IMR-90 (cell line): ENCODE data around the gene MEF2D. TPM values are rescaled to one million over a fixed set of nuclear protein-coding genes. Genes with fewer than 3 reads are reported as not detected.

Experiments
- ATAC-seq: fragments of 200-7000 bp; cut with Tn5 transposase; 2 replicates; pipeline ENCODE4 v1.9.1; 2020; ENCODE audit warnings: low read depth, mild to moderate bottlenecking, moderate library complexity
- BruUV-seq: library from RNA; stranded (reverse); fragments of 400-500 nt; replicated peaks from 2 replicates; lab custom pipeline; 2021; lab: Mats Ljungman, UMichigan
- CTCF ChIA-PET: fragments of 300-600 bp; formaldehyde crosslinking; extraction: SDS; loops from one replicate; lab custom pipeline; 2021; ENCODE audit warnings: antibody characterized with exemption; lab: Yijun Ruan, JAX
- POLR2A ChIA-PET: fragments of 300-600 bp; sonication (Branson Sonifier 250); formaldehyde crosslinking; loops from one replicate; lab custom pipeline; 2022; ENCODE audit warnings: antibody characterized with exemption; ENCODE audit not compliant: unreplicated experiment; lab: Charles Lee
- DNase-seq: peaks from one replicate; pipeline ENCODE4 v3.0.0; 2013
- H2AFZ ChIP-seq: replicated peaks from 2 replicates; pipeline ENCODE3; 2013; ENCODE audit warnings: low read length, mild to moderate bottlenecking; ENCODE audit not compliant: poor library complexity
- H2AK5ac ChIP-seq: 2 replicates; pipeline ENCODE4 v1.6.1; 2013; ENCODE audit warnings: low read depth, low read length, inconsistent platforms
- H2AK9ac ChIP-seq: replicated peaks from 2 replicates; pipeline ENCODE3; 2013; ENCODE audit warnings: mild to moderate bottlenecking, low read depth, low read length, moderate library complexity; ENCODE audit not compliant: poor library complexity
- H2BK120ac ChIP-seq: 2 replicates; pipeline ENCODE4 v1.6.1; 2013; ENCODE audit warnings: low read depth, low read length, inconsistent platforms
- H2BK15ac ChIP-seq: 3 replicates; pipeline ENCODE4 v1.6.1; 2013; ENCODE audit warnings: low read depth, low read length, inconsistent platforms
- H2BK20ac ChIP-seq: 2 replicates; pipeline ENCODE4 v1.6.1; 2013; ENCODE audit warnings: low read depth, mild to moderate bottlenecking, inconsistent platforms, low read length, moderate library complexity
- H2BK5ac ChIP-seq: 2 replicates; pipeline ENCODE4 v1.6.1; 2013; ENCODE audit warnings: mild to moderate bottlenecking, low read depth, low read length, inconsistent platforms; ENCODE audit not compliant: poor library complexity, severe bottlenecking
- H3K14ac ChIP-seq: replicated peaks from 2 replicates; pipeline ENCODE4 v1.6.1; 2013; ENCODE audit warnings: low read depth, low read length, inconsistent platforms
- H3K18ac ChIP-seq: 2 replicates; pipeline ENCODE4 v1.6.1; 2013; ENCODE audit warnings: low read depth, low read length, control low read depth
- H3K23ac ChIP-seq: 2 replicates; pipeline ENCODE4 v1.6.1; 2013; ENCODE audit warnings: low read depth, low read length, inconsistent platforms
- H3K27ac ChIP-seq: 2 replicates; pipeline ENCODE4 v1.5.1; 2013; ENCODE audit warnings: mild to moderate bottlenecking, control low read depth, low read length; ENCODE audit not compliant: insufficient read depth
- H3K27me3 ChIP-seq: 2 replicates; pipeline ENCODE4 v1.6.1; 2013; ENCODE audit warnings: low read length; ENCODE audit not compliant: control insufficient read depth, insufficient read depth
- H3K36me3 ChIP-seq: 2 replicates; pipeline ENCODE4 v1.6.1; 2013; ENCODE audit warnings: low read length, mixed read lengths; ENCODE audit not compliant: control insufficient read depth, insufficient read depth
- H3K4ac ChIP-seq: 2 replicates; pipeline ENCODE4 v1.6.1; 2013; ENCODE audit warnings: low read depth, low read length, inconsistent platforms
- H3K4me1 ChIP-seq: 2 replicates; pipeline ENCODE4 v1.6.1; 2013; ENCODE audit warnings: low read length, mixed read lengths; ENCODE audit not compliant: control insufficient read depth, insufficient read depth
- H3K4me2 ChIP-seq: 2 replicates; pipeline ENCODE4 v1.6.1; 2013; ENCODE audit warnings: low read depth, mild to moderate bottlenecking, control low read depth, low read length, moderate library complexity
- H3K4me3 ChIP-seq: 2 replicates; pipeline ENCODE4 v1.5.1; 2013; ENCODE audit warnings: low read depth, mild to moderate bottlenecking, control low read depth, low read length, moderate library complexity; ENCODE audit not compliant: insufficient read depth
- H3K56ac ChIP-seq: 2 replicates; pipeline ENCODE4 v1.6.1; 2013; ENCODE audit warnings: low read length, inconsistent platforms; ENCODE audit not compliant: insufficient read depth; ENCODE audit errors: extremely low read depth
- H3K79me1 ChIP-seq, 2 experiments: 2 replicates each; pipeline ENCODE4 v1.6.1; 2013; ENCODE audit warnings: low read length in 2 of 2, inconsistent platforms in 1 of 2, low read depth in 1 of 2
- H3K9ac ChIP-seq: 2 replicates; pipeline ENCODE4 v1.6.1; 2013; ENCODE audit warnings: low read depth, low read length, control low read depth
- H3K9me1 ChIP-seq: 2 replicates; pipeline ENCODE4 v1.6.1; 2013; ENCODE audit warnings: low read length, inconsistent platforms; ENCODE audit not compliant: insufficient read depth
- H3K9me3 ChIP-seq: 2 replicates; pipeline ENCODE4 v1.6.1; 2013; ENCODE audit warnings: low read length; ENCODE audit not compliant: control insufficient read depth, insufficient read depth
- H4K20me1 ChIP-seq: 2 replicates; pipeline ENCODE4 v1.6.1; 2013; ENCODE audit warnings: low read length, inconsistent platforms; ENCODE audit not compliant: insufficient read depth
- H4K5ac ChIP-seq: 2 replicates; pipeline ENCODE4 v1.6.1; 2013; ENCODE audit warnings: mild to moderate bottlenecking, low read depth, low read length, control low read depth
- H4K8ac ChIP-seq, 2 experiments: 2 replicates each; pipeline ENCODE4 v1.6.1; 2013; ENCODE audit warnings: low read depth in 2 of 2, low read length in 2 of 2, control low read depth in 1 of 2, inconsistent platforms in 1 of 2
- H4K91ac ChIP-seq: 2 replicates; pipeline ENCODE4 v1.6.1; 2013; ENCODE audit warnings: low read depth, low read length, inconsistent platforms; ENCODE audit not compliant: insufficient read depth
- FOS ChIP-seq: fragments of 150-350 bp; IDR thresholded peaks from 2 replicates; pipeline ENCODE4 v1.6.1; 2016; ENCODE audit warnings: low read depth, low read length
- MAFK ChIP-seq: IDR thresholded peaks from 2 replicates; pipeline ENCODE4 v1.6.1; 2012; ENCODE audit warnings: low read depth, low read length, improper control_type of control experiment
- WGBS, 2 experiments: methylation state at CpG; one replicate each; pipeline versions ENCODE4 v1.1.5 to v1.1.7; 2013; ENCODE audit warnings: missing lambda C conversion rate in 2 of 2; ENCODE audit not compliant: insufficient read length in 1 of 2; ENCODE audit errors: extremely low coverage in 2 of 2; 5-methylcytosine and 5-hydroxymethylcytosine counted together
- dilution Hi-C: fragments of 300-500 bp; cut with HindIII; formaldehyde crosslinking; loops from one replicate; pipeline ENCODE4 v1.14.3; 2018; ENCODE audit warnings: low sequenced_read_pairs; ENCODE audit not compliant: unreplicated experiment
- in situ Hi-C: fragments of 300-500 bp; cut with MboI; formaldehyde crosslinking; loops from 3 replicates; pipeline ENCODE4 v1.14.3; 2019; ENCODE audit warnings: low sequenced_read_pairs, inconsistent platforms, mixed read lengths
- intact Hi-C: fragments of 100-400 bp; cut with micrococcal nuclease; formaldehyde crosslinking; loops from 2 replicates; pipeline ENCODE4 v1.10.0; 2022
- polyA plus RNA-seq, 3 experiments: library from polyadenylated mRNA; depleted of rRNA; stranded (reverse); fragments of >200 nt; gene quantifications; 2 replicates each; pipeline ENCODE4 v1.2.3, GENCODE V29; 2012; ENCODE audit warnings: low replicate concordance in 1 of 3
- total RNA-seq: library from RNA; depleted of rRNA; stranded (reverse); fragments of >200 nt; gene quantifications from 2 replicates; pipeline ENCODE4 v1.2.3, GENCODE V29; 2012

MEF2D gene
- total and polyA plus RNA-seq, 2 of the 4 experiments (the other 2 are of a cell fraction) = 2.9 to 20.0 TPM

DNA sequence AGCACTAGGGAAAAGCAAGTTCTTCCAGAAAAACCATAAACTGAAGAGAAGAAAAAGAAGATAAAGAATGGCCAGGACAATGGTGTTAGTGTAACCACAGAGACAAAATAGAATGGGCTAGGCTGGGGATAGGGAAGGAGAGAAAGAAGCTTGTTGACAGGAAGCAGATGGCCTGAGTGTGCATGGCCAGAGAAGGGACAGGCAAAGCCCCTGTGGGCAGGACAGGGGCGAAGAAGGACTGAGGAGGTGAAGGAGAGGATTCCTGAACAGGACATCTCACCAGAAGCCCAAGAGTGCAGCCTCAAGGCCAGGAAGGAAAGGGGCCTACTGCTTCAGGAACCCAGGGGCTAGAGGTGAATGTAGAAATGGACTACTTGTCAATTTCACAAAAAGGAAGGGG is 42.5 kb upstream of the MEF2D start:
- Histone ChIP-seq H3K14ac (no peak overlapping the region), H4K5ac (no peak overlapping the region), H3K18ac (no peak overlapping the region), H2BK120ac (no peak overlapping the region), H3K9me1 (peaks cover 4% of the 10 kb centered on the region; the same call in 1 of the 2 replicates), H2AK9ac (no peak overlapping the region), H4K20me1 (no peaks in the 10 kb centered on the region), H2BK5ac (no peak overlapping the region), H2BK15ac (no peak overlapping the region), H4K8ac (no peak overlapping the region), H4K91ac (no peak overlapping the region), H3K56ac (no peak overlapping the region), H2AFZ (no peak overlapping the region), H3K27ac (no peak overlapping the region), H3K4me3 (no peak overlapping the region), H3K4me2 (no peak overlapping the region), H3K4me1 (no peaks in the 10 kb centered on the region), H3K9me3 (no peaks in the 10 kb centered on the region), H3K9ac (no peak overlapping the region), H3K4ac (no peak overlapping the region), H3K36me3 (peaks cover 23% of the 10 kb centered on the region), H2BK20ac (no peak overlapping the region), H3K27me3 (no peaks in the 10 kb centered on the region), H3K79me1 (0 out of 4 replicates have a peak, but pooled peaks cover 0 to 2% of the 10 kb centered on the region in 2 experiments), H2AK5ac (no peak overlapping the region), H3K23ac (no peak overlapping the region)
- 100% methylated on average over 1 of the region's 1 CpG; no CpG with 5 or more reads in 1 of the 2 experiments for WGBS, 2 experiments
- intact Hi-C loops (no loop called here), in situ Hi-C loops (no loop called here), dilution Hi-C loops (no loop called here)
- DNase-seq (no peak), ATAC-seq (no peak)
- TF ChIP-seq MAFK = no peak
- TF ChIP-seq FOS = no peak
- POLR2A ChIA-PET = no interaction called here
- CTCF ChIA-PET = no interaction called here
- no TSS peak for BruUV-seq
